Body of pancreas (tissue), 4 donors: Measurements from ENCODE around the gene PRR15L. TPM values are rescaled to one million over a fixed set of nuclear protein-coding genes. Genes with fewer than 3 reads are reported as not detected.

Experiments
- ATAC-seq: fragments of 150-250 bp; one replicate; pipeline ENCODE4 v1.9.1; 2016
- DNase-seq, 4 donors: peaks; one replicate each; pipeline ENCODE4 v3.0.0-alpha.2; 2019
- H3K27ac ChIP-seq, 4 donors: fragments of 200-600 bp; sonication (generic); 1 replicate in 3 of 4; 2 replicates in 1 of 4; pipeline versions ENCODE4 v1.5.1 to v1.6.1; 2016 to 2019; ENCODE audit warnings: mild to moderate bottlenecking in 1 of 4, mixed read lengths in 1 of 4, moderate library complexity in 1 of 4
- H3K27me3 ChIP-seq, 2 donors: fragments of 200-600 bp; sonication (generic); one replicate each; pipeline ENCODE4 v1.6.0; 2016; ENCODE audit warnings: mild to moderate bottlenecking in 1 of 2
- H3K36me3 ChIP-seq, 2 donors: fragments of 200-600 bp; sonication (generic); replicated peaks in 1 of 2; 2 replicates each; pipeline ENCODE4 v1.5.1; 2016; ENCODE audit warnings: low read depth in 2 of 2; ENCODE audit not compliant: insufficient read depth in 1 of 2
- H3K4me1 ChIP-seq: fragments of 200-600 bp; sonication (generic); one replicate; pipeline ENCODE4 v1.6.0; 2016
- H3K4me3 ChIP-seq, 2 donors: fragments of 200-600 bp; sonication (generic); 1 replicate in 1 of 2; 2 replicates in 1 of 2; pipeline ENCODE4 v1.5.1; 2016 to 2019
- H3K9me3 ChIP-seq, 3 donors: fragments of 200-600 bp; sonication (generic); 1 replicate in 2 of 3; 2 replicates in 1 of 3; pipeline ENCODE4 v1.5.1; 2016
- CTCF ChIP-seq, 7 experiments: fragments of 450-650 bp in 4 of 7; fragments of 200-600 bp in 3 of 7; sonication (generic) in 3 of 7; IDR thresholded peaks; one replicate each; pipeline ENCODE4 v1.5.1; 2016 to 2019; ENCODE audit warnings: antibody characterized with exemption in 7 of 7
- POLR2A ChIP-seq, 3 donors: fragments of 450-650 bp; IDR thresholded peaks; one replicate each; pipeline ENCODE4 v1.6.1; 2016; ENCODE audit warnings: antibody characterized with exemption in 3 of 3, mild to moderate bottlenecking in 2 of 3
- WGBS, 2 donors: methylation state at CpG; one replicate each; pipeline ENCODE4 v1.1.5; 2017; 5-methylcytosine and 5-hydroxymethylcytosine counted together
- intact Hi-C: fragments of 100-400 bp; cut with DNase I; formaldehyde crosslinking; loops from one replicate; pipeline ENCODE4 v1.15.1; 2023
- total RNA-seq, 2 donors: library from RNA; depleted of rRNA; stranded (reverse); fragments of >200 nt; gene quantifications; one replicate each; pipeline ENCODE4 v1.1.0, GENCODE V29; 2016

The PRR15L gene
- total RNA-seq, 2 donors from 2014 or later = 36.6 to 63.3 TPM

- no peak for ATAC-seq
- WGBS, 2 donors = 86 to 100% methylated on average over 2 to 4 of the region's 4 CpGs
- Histone ChIP-seq H3K9me3 (no peaks in the 10 kb centered on the region), H3K36me3 (no peaks in the 10 kb centered on the region), H3K4me1 (peaks cover 27% of the 10 kb centered on the region), H3K4me3 (no peak overlapping the region), H3K27me3 (no peaks in the 10 kb centered on the region), H3K27ac (peak overlapping the region in 2 of 4 donors; percentile 70 to 78)
- no peak for DNase-seq
- intact Hi-C loops = no loop called here
- TF ChIP-seq CTCF (IDR thresholded peaks at IDR 0.05) (no peak), POLR2A (IDR thresholded peaks at IDR 0.05) (no peak)
Measured at GRCh38 chr17:47994724-47995123, 37.0 kb upstream of the PRR15L start.

- TF ChIP-seq POLR2A (IDR thresholded peaks at IDR 0.05) = no peak
- TF ChIP-seq CTCF (IDR thresholded peaks at IDR 0.05) = no peak
- Histone ChIP-seq H3K4me3 (no peak overlapping the region), H3K4me1 (peaks cover 27% of the 10 kb centered on the region), H3K27ac (peak overlapping the region in 3 of 4 donors; percentile 24 to 78 (median 70)), H3K27me3 (no peaks in the 10 kb centered on the region), H3K36me3 (no peaks in the 10 kb centered on the region), H3K9me3 (no peaks in the 10 kb centered on the region)
- intact Hi-C loops = no loop called here
- WGBS, 2 donors = 55 to 62% methylated on average over 5 of the region's 5 CpGs
- ATAC-seq (peak; percentile 36), DNase-seq (peak in 2 of 4 donors; percentile 28 to 64)
Measured at GRCh38 chr17:47993964-47994363, 36.3 kb upstream of the PRR15L start.

GRCh38 chr17:47993031-47993564 is 35.4 kb upstream of the PRR15L start:
- H3K27ac ChIP-seq = peak overlapping the region in 1 of 4 donors; percentile 70
- no peak overlapping the region for H3K4me3 ChIP-seq
- WGBS, 2 donors = 63 to 70% methylated on average over 8 to 9 of the region's 9 CpGs
- TF ChIP-seq CTCF (IDR thresholded peaks at IDR 0.05) (no peak), POLR2A (IDR thresholded peaks at IDR 0.05) (no peak)
- H3K36me3 ChIP-seq = no peaks in the 10 kb centered on the region
- H3K9me3 ChIP-seq = no peaks in the 10 kb centered on the region
- H3K27me3 ChIP-seq = no peaks in the 10 kb centered on the region
- DNase-seq (no peak), ATAC-seq (no peak)
- intact Hi-C loops = no loop called here
- H3K4me1 ChIP-seq = peaks cover 27% of the 10 kb centered on the region

- peaks cover 32% of the 10 kb centered on the region for H3K4me1 ChIP-seq
- no peak overlapping the region for H3K4me3 ChIP-seq
- ATAC-seq (no peak), DNase-seq (no peak)
- WGBS, 2 donors = 51 to 55% methylated on average over 4 of the region's 4 CpGs
- H3K9me3 ChIP-seq = no peaks in the 10 kb centered on the region
- TF ChIP-seq POLR2A (IDR thresholded peaks at IDR 0.05) (no peak), CTCF (IDR thresholded peaks at IDR 0.05) (no peak)
- no peaks in the 10 kb centered on the region for H3K27me3 ChIP-seq
- intact Hi-C loops = no loop called here
- no peaks in the 10 kb centered on the region for H3K36me3 ChIP-seq
- H3K27ac ChIP-seq = no peak overlapping the region
Measured at GRCh38 chr17:47992216-47992615, 34.5 kb upstream of the PRR15L start.
